Endometrial microvascular endothelial cells (primary cell): ENCODE results near the gene SCAMP2. TPM values are rescaled to one million over a fixed set of nuclear protein-coding genes. Genes with fewer than 3 reads are reported as not detected.

Experiments
- in situ Hi-C: cut with HindIII; loops from 2 replicates; pipeline ENCODE4 v1.10.0; 2017; ENCODE audit warnings: low sequenced_read_pairs, low pct_unique_long_range_greater_than_20kb; ENCODE audit errors: inconsistent ontology term
- total RNA-seq: library from RNA; depleted of rRNA; stranded (reverse); fragments of >200 nt; gene quantifications from one replicate; pipeline ENCODE4 v1.2.3, GENCODE V29; 2015; ENCODE audit errors: inconsistent ontology term

The SCAMP2 gene
- total RNA-seq, 1 donor from 2014 or later, result 93.2 TPM

GRCh38 chr15:74807282-74807681 is 65.9 kb downstream of the SCAMP2 start:
- in situ Hi-C loops, result no loop called here

- in situ Hi-C loops, result no loop called here
Observed at GRCh38 chr15:74804935-74805334, 68.2 kb downstream of the SCAMP2 start.

GRCh38 chr15:74802862-74803447 is 70.2 kb downstream of the SCAMP2 start:
- in situ Hi-C loops, result no loop called here

GRCh38 chr15:74802290-74802689 is 70.9 kb downstream of the SCAMP2 start:
- in situ Hi-C loops, result no loop called here

GRCh38 chr15:74801311-74801997 is 71.7 kb downstream of the SCAMP2 start:
- in situ Hi-C loops, result no loop called here

- in situ Hi-C loops, result no loop called here
Observed at GRCh38 chr15:74800559-74801094, 72.5 kb downstream of the SCAMP2 start.

- in situ Hi-C loops, result no loop called here
Observed at GRCh38 chr15:74799856-74800558, 73.2 kb downstream of the SCAMP2 start.

GRCh38 chr15:74799255-74799855 is 73.8 kb downstream of the SCAMP2 start:
- in situ Hi-C loops, result no loop called here

- in situ Hi-C loops, result no loop called here
Observed at GRCh38 chr15:74798388-74799254, 74.5 kb downstream of the SCAMP2 start.

GRCh38 chr15:74795966-74796625 is 77.1 kb downstream of the SCAMP2 start:
- in situ Hi-C loops, result no loop called here

GRCh38 chr15:74794970-74795349 is 78.2 kb downstream of the SCAMP2 start:
- in situ Hi-C loops, result no loop called here

- in situ Hi-C loops, result no loop called here
Observed at GRCh38 chr15:74794248-74794969, 78.8 kb downstream of the SCAMP2 start.

Other genes starting within 250 kb of the SCAMP2 start
- 14.2 TPM for gene EDC3, start 177.3 kb downstream of the SCAMP2 start, total RNA-seq
- gene CYP1A1, start 147.8 kb downstream of the SCAMP2 start, total RNA-seq, result 0.37 TPM
- not detected for gene CYP1A2, start 124.5 kb downstream of the SCAMP2 start, total RNA-seq
- 35.7 TPM for gene CSK, start 91.3 kb downstream of the SCAMP2 start, total RNA-seq
- gene LMAN1L, start 60.5 kb downstream of the SCAMP2 start, total RNA-seq, result not detected
- gene CPLX3, start 46.7 kb downstream of the SCAMP2 start, total RNA-seq, result not detected
- gene ULK3, start 30.2 kb downstream of the SCAMP2 start, total RNA-seq, result 40.2 TPM
- gene MPI, start 16.7 kb upstream of the SCAMP2 start, total RNA-seq, result 48.7 TPM
- 30.4 TPM for gene FAM219B, start 33.5 kb upstream of the SCAMP2 start, total RNA-seq
- gene COX5A, start 64.7 kb upstream of the SCAMP2 start, total RNA-seq, result 116 TPM
- gene RPP25, start 83.4 kb upstream of the SCAMP2 start, total RNA-seq, result 11.8 TPM
- gene SCAMP5, start 122.2 kb upstream of the SCAMP2 start, total RNA-seq, result 27.4 TPM
- gene PPCDC, start 150.2 kb upstream of the SCAMP2 start, total RNA-seq, result 29.0 TPM